Adrenal gland (tissue), 12 donors: ENCODE data around the gene CLCN7. TPM values are rescaled to one million over a fixed set of nuclear protein-coding genes. Genes with fewer than 3 reads are reported as not detected.
"Not testable (repeated sequence)": the region's sequence is repeated elsewhere in the genome, so short reads cannot be mapped to it uniquely, and the experiment has no call there.

Experiments used
- DNase-seq, 7 donors: peaks; one replicate each; pipeline ENCODE4 v3.0.0-alpha.2; 2019 to 2020
- H3K27ac ChIP-seq, 5 donors: fragments of 200-600 bp; sonication (generic) in 4 of 5; 1 replicate in 3 of 5; 2 replicates in 2 of 5; pipeline versions ENCODE4 v1.5.1 to v1.8.0; 2016 to 2020; ENCODE audit warnings: mild to moderate bottlenecking in 1 of 5
- H3K27me3 ChIP-seq: fragments of 200-600 bp; 2 replicates; pipeline ENCODE4 v1.8.0; 2021
- H3K36me3 ChIP-seq, 2 donors: fragments of 200-600 bp; replicated peaks in 1 of 2; 1 replicate in 1 of 2; 2 replicates in 1 of 2; pipeline versions ENCODE4 v1.5.1 to v1.8.0; 2018 to 2022
- H3K4me1 ChIP-seq, 2 donors: fragments of 200-600 bp; replicated peaks in 1 of 2; 1 replicate in 1 of 2; 2 replicates in 1 of 2; pipeline versions ENCODE4 v1.5.1 to v1.8.0; 2018 to 2021
- H3K4me3 ChIP-seq, 4 donors: fragments of 200-600 bp; sonication (generic) in 3 of 4; one replicate each; pipeline ENCODE4 v1.5.1; 2016 to 2018
- H3K9me3 ChIP-seq, 3 donors: fragments of 200-600 bp; sonication (generic) in 1 of 3; replicated peaks in 1 of 3; 1 replicate in 2 of 3; 2 replicates in 1 of 3; pipeline versions ENCODE4 v1.5.1 to v1.8.0; 2016 to 2021
- CTCF ChIP-seq, 6 experiments: fragments of 450-650 bp in 4 of 6; fragments of 200-600 bp in 2 of 6; sonication (generic) in 1 of 6; IDR thresholded peaks; 1 replicate in 5 of 6; 2 replicates in 1 of 6; pipeline versions ENCODE4 v1.5.1 to v1.8.0; 2016 to 2021; ENCODE audit warnings: antibody characterized with exemption in 6 of 6, mild to moderate bottlenecking in 2 of 6, moderate library complexity in 1 of 6
- POLR2A ChIP-seq, 2 donors: fragments of 450-650 bp; IDR thresholded peaks; one replicate each; pipeline ENCODE4 v1.6.1; 2017; ENCODE audit warnings: antibody characterized with exemption in 2 of 2, mild to moderate bottlenecking in 2 of 2, moderate library complexity in 1 of 2
- WGBS, 4 donors: extraction: QIAGEN DNeasy Blood & Tissue Kit in 2 of 4; methylation state at CpG; one replicate each; pipeline versions ENCODE4 v1.1.5 to v1.1.7; 2013 to 2017; 5-methylcytosine and 5-hydroxymethylcytosine counted together
- intact Hi-C, 2 donors: fragments of 100-400 bp; cut with DNase I; formaldehyde crosslinking; loops; one replicate each; pipeline versions ENCODE4 v1.14.1 to v1.15.0; 2022 to 2023
- polyA plus RNA-seq, 3 donors: library from polyadenylated mRNA; stranded (reverse); fragments of 200-250 nt in 2 of 3; fragments of 350-450 nt in 1 of 3; fragmentation: Illumina TruSeq in 1 of 3; extraction: RNeasy Lipid Tissue Mini Kit (QIAGEN cat#74804) in 1 of 3; gene quantifications; one replicate each; pipeline ENCODE4 v1.2.3, GENCODE V29; 2013 to 2014
- total RNA-seq, 9 donors: library from RNA; depleted of rRNA in 4 of 9; stranded (reverse); fragments of >200 nt in 4 of 9; fragments of 120-200 nt in 1 of 9; fragmentation: NEBNext Ultra II Directional in 1 of 9; extraction: Animal tissue kit (Norgen Biotek cat#: 25700) in 1 of 9; gene quantifications; one replicate each; pipeline versions ENCODE4 v1.1.0 to v1.2.4, GENCODE V29; 2013 to 2023
- donor health status: healthy with polysubstance abuse.
- donor health status: Bipolar disorder and iron deficiency.
- donor health status: DM: yes; HTN: yes; CAD: no.
- donor health status: DM: no; HTN: no; CAD: no.
- donor health status: DM: no; HTN: no; CAD: no.
- donor health status: DM: yes; HTN: yes; CAD: no.

The CLCN7 gene
- total and polyA plus RNA-seq, 12 donors = 25.3 to 369 (median 127) TPM

GRCh38 chr16:1485847-1486496, 11.1 kb upstream of the CLCN7 start:
- TF ChIP-seq POLR2A (IDR thresholded peaks at IDR 0.05) (no peak), CTCF (IDR thresholded peaks at IDR 0.05) (no peak)
- Histone ChIP-seq H3K9me3 (no peaks in the 10 kb centered on the region), H3K27ac (no peak overlapping the region), H3K36me3 (no peaks in the 10 kb centered on the region), H3K27me3 (no peaks in the 10 kb centered on the region), H3K4me1 (no peaks in the 10 kb centered on the region), H3K4me3 (no peak overlapping the region)
- intact Hi-C loops = no loop called here
- WGBS, 4 donors = 87 to 94% (median 91%) methylated on average over 13 to 40 of the region's 40 CpGs
- DNase-seq = no peak

GRCh38 chr16:1481906-1482835, 7.3 kb upstream of the CLCN7 start:
- Histone ChIP-seq H3K36me3 (no peaks in the 10 kb centered on the region), H3K4me3 (no peak overlapping the region), H3K27me3 (no peaks in the 10 kb centered on the region), H3K4me1 (no peaks in the 10 kb centered on the region), H3K27ac (no peak overlapping the region), H3K9me3 (no peaks in the 10 kb centered on the region)
- WGBS, 4 donors = 60 to 84% (median 78%) methylated on average over 14 to 28 of the region's 28 CpGs
- DNase-seq = peak in 2 of 7 donors; percentile 24 to 72
- intact Hi-C loops = no loop called here
- TF ChIP-seq CTCF (IDR thresholded peaks at IDR 0.05) (no peak), POLR2A (IDR thresholded peaks at IDR 0.05) (no peak)

GRCh38 chr16:1478937-1479336, 4.1 kb upstream of the CLCN7 start:
- peaks cover 10 to 12% of the 10 kb centered on the region in 2 donors for H3K4me1 ChIP-seq
- H3K27me3 ChIP-seq, intact Hi-C loops, H3K36me3 ChIP-seq, H3K4me3 ChIP-seq, DNase-seq, H3K9me3 ChIP-seq, H3K27ac ChIP-seq: not testable (repeated sequence)
- 90 to 93% (median 92%) methylated on average over 9 of the region's 9 CpGs for WGBS, 4 donors

GRCh38 chr16:1477033-1477432, 2.2 kb upstream of the CLCN7 start:
- no peaks in the 10 kb centered on the region for H3K27me3 ChIP-seq
- TF ChIP-seq POLR2A (IDR thresholded peaks at IDR 0.05) = no peak
- TF ChIP-seq CTCF (IDR thresholded peaks at IDR 0.05) = no peak
- peaks cover 23 to 28% of the 10 kb centered on the region in 2 donors for H3K4me1 ChIP-seq
- H3K4me3 ChIP-seq = no peak overlapping the region
- H3K36me3 ChIP-seq = no peaks in the 10 kb centered on the region
- 90 to 99% (median 93%) methylated on average over 9 to 10 of the region's 10 CpGs for WGBS, 4 donors
- H3K27ac ChIP-seq = no peak overlapping the region
- no peaks in the 10 kb centered on the region for H3K9me3 ChIP-seq
- intact Hi-C loops = no loop called here
- no peak for DNase-seq
